HL-60 (cell line): ENCODE measurements around the gene MPPED1.

Experiments
- DNase-seq, 2 experiments: peaks; one replicate each; pipeline ENCODE4 v3.0.0-alpha.2; 2010 to 2020; ENCODE audit warnings: low read depth in 1 of 2, low spot score in 1 of 2
- H3K27ac ChIP-seq: fragments of 250-450 bp; sonication (Bioruptor Pico); replicated peaks from 2 replicates; pipeline ENCODE4 v1.5.1; 2020; ENCODE audit warnings: mild to moderate bottlenecking, moderate library complexity
- H3K27me3 ChIP-seq: fragments of 250-450 bp; sonication (Bioruptor Pico); 2 replicates; pipeline ENCODE4 v1.5.1; 2021; ENCODE audit warnings: mild to moderate bottlenecking, moderate library complexity; ENCODE audit not compliant: insufficient read depth, poor library complexity, severe bottlenecking
- H3K4me3 ChIP-seq: replicated peaks from 2 replicates; pipeline ENCODE4 v1.5.1; 2011; ENCODE audit warnings: mild to moderate bottlenecking, control low read depth, low read length; ENCODE audit not compliant: insufficient read depth
- GABPA ChIP-seq: IDR thresholded peaks from 2 replicates; pipeline ENCODE4 v1.6.1; 2012; ENCODE audit warnings: low read depth
- POLR2AphosphoS5 ChIP-seq: IDR thresholded peaks from 2 replicates; pipeline ENCODE4 v1.6.1; 2012; ENCODE audit warnings: low read depth
- SPI1 ChIP-seq: IDR thresholded peaks from 2 replicates; pipeline ENCODE4 v1.6.1; 2012; ENCODE audit warnings: low read depth, mild to moderate bottlenecking, borderline replicate concordance
- TF ChIP-seq, protein P1 (sequence below): IDR thresholded peaks from 2 replicates; pipeline ENCODE4 v1.6.1; 2012; ENCODE audit warnings: low read depth; ENCODE audit not compliant: insufficient replicate concordance
- TF ChIP-seq, protein P2 (sequence below): IDR thresholded peaks from one replicate; pipeline ENCODE4 v1.5.1; 2011; ENCODE audit warnings: low read length, control low read depth, inconsistent platforms; ENCODE audit not compliant: insufficient read depth

Gene MPPED1

DNA sequence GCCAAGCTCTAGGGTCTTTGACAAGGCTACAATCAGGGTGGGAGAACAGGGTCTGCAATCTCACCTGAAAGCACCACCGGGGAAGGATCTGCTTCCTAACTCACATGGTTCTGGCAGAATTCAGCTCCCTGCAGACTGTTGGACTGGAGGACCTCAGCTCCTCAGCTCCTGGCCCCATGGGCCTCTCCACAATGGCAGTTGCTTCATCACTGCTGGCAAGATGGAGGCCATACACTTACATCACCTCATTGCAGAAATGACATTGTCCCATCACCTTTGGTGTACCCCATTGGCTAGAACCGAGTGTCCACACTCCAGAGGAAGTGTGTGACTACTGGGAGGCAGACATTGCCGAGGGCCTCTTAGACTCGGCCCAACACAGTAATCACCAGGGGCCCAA, 20.9 kb upstream of the MPPED1 start:
- DNase-seq, result peak in 1 of 2 experiments; percentile 37
- no peak for TF ChIP-seq SPI1
- TF ChIP-seq, protein P1, sequence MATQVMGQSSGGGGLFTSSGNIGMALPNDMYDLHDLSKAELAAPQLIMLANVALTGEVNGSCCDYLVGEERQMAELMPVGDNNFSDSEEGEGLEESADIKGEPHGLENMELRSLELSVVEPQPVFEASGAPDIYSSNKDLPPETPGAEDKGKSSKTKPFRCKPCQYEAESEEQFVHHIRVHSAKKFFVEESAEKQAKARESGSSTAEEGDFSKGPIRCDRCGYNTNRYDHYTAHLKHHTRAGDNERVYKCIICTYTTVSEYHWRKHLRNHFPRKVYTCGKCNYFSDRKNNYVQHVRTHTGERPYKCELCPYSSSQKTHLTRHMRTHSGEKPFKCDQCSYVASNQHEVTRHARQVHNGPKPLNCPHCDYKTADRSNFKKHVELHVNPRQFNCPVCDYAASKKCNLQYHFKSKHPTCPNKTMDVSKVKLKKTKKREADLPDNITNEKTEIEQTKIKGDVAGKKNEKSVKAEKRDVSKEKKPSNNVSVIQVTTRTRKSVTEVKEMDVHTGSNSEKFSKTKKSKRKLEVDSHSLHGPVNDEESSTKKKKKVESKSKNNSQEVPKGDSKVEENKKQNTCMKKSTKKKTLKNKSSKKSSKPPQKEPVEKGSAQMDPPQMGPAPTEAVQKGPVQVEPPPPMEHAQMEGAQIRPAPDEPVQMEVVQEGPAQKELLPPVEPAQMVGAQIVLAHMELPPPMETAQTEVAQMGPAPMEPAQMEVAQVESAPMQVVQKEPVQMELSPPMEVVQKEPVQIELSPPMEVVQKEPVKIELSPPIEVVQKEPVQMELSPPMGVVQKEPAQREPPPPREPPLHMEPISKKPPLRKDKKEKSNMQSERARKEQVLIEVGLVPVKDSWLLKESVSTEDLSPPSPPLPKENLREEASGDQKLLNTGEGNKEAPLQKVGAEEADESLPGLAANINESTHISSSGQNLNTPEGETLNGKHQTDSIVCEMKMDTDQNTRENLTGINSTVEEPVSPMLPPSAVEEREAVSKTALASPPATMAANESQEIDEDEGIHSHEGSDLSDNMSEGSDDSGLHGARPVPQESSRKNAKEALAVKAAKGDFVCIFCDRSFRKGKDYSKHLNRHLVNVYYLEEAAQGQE, result no peak
- TF ChIP-seq POLR2AphosphoS5, result no peak
- TF ChIP-seq GABPA, result no peak
- TF ChIP-seq, protein P2, sequence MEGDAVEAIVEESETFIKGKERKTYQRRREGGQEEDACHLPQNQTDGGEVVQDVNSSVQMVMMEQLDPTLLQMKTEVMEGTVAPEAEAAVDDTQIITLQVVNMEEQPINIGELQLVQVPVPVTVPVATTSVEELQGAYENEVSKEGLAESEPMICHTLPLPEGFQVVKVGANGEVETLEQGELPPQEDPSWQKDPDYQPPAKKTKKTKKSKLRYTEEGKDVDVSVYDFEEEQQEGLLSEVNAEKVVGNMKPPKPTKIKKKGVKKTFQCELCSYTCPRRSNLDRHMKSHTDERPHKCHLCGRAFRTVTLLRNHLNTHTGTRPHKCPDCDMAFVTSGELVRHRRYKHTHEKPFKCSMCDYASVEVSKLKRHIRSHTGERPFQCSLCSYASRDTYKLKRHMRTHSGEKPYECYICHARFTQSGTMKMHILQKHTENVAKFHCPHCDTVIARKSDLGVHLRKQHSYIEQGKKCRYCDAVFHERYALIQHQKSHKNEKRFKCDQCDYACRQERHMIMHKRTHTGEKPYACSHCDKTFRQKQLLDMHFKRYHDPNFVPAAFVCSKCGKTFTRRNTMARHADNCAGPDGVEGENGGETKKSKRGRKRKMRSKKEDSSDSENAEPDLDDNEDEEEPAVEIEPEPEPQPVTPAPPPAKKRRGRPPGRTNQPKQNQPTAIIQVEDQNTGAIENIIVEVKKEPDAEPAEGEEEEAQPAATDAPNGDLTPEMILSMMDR, result no peak

DNA sequence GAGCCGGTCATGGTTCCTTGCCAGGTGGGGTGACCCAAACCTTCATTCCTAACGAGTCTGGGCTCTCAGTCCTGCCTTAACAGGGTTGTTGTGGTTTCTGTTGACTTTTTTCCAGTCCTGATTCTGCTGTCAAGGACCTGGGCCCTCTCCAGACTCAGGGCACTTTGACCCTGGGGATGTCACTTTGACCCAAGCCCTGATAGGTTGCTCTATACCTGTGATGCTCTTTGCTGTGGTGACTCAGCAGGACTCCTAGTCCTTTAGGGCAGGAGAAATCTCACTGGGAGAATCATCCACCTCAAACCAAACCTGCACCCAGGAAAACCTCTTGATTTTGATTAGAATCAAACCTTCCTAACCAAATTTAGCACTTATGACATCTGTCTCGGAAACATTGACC, 20.5 kb upstream of the MPPED1 start:
- Histone ChIP-seq H3K4me3 (no peak overlapping the region), H3K27ac (no peak overlapping the region), H3K27me3 (no peaks in the 10 kb centered on the region)
- no peak for DNase-seq
- TF ChIP-seq, protein P2, result no peak
- TF ChIP-seq POLR2AphosphoS5, result no peak
- TF ChIP-seq GABPA, result no peak
- no peak for TF ChIP-seq SPI1
- TF ChIP-seq, protein P1, result no peak

More for the DNA sequence above, 20.9 kb upstream of the MPPED1 start:
- Histone ChIP-seq H3K27ac (no peak overlapping the region), H3K4me3 (no peak overlapping the region), H3K27me3 (no peaks in the 10 kb centered on the region)

DNA sequence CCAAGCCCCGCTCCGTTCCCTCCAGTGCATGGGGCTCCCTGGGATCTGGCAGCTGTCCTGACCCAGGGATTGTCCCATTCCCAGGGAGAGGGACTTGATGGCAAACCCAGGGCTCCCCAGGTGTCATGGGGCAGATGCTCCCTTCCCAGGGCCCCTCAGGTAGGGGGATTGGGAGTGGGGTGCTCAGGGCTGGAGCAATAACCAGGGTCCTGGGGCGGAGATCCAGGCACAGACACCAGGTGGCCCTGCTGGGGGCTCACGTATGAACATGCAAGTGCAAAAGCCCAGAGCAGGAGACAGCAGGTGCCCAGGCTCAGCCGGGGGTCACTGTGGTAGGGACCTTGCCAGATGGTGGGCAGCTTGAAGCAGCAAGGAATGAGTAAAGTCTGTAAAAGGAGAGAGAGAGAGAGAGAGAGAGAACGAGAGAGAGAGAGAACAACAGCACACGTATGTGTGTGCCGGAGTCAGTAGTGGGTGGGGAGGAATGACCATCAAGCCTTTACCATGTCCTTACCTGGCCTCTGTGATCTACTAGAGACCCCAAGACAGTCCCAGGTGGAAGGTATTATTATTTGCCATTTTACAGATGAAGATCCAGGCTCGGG, 19.3 kb upstream of the MPPED1 start:
- H3K4me3 ChIP-seq, result no peak overlapping the region
- H3K27ac ChIP-seq, result no peak overlapping the region
- no peaks in the 10 kb centered on the region for H3K27me3 ChIP-seq
- TF ChIP-seq POLR2AphosphoS5 (no peak), GABPA (no peak), SPI1 (no peak)
- TF ChIP-seq, protein P1, result no peak
- TF ChIP-seq, protein P2, result no peak
- DNase-seq, result no peak
